Chondrocyte (in vitro differentiated cells): Measurements from ENCODE around the gene SAG. TPM values are rescaled to one million over a fixed set of nuclear protein-coding genes. Genes with fewer than 3 reads are reported as not detected.

Source experiments
- DNase-seq: peaks from one replicate; pipeline ENCODE4 v3.0.0; 2021; ENCODE audit warnings: mixed read lengths, low spot score
- H3K27ac Mint-ChIP-seq: one replicate; pipeline ENCODE4 v1.8.0; 2021; ENCODE audit warnings: mild to moderate bottlenecking, moderate library complexity, mixed read lengths; ENCODE audit not compliant: unreplicated experiment
- H3K27me3 Mint-ChIP-seq: 2 replicates; pipeline ENCODE4 v1.8.0; 2021; ENCODE audit warnings: low read depth, mixed read lengths
- H3K36me3 Mint-ChIP-seq: 2 replicates; pipeline ENCODE4 v1.8.0; 2021; ENCODE audit warnings: low read depth, mixed read lengths
- H3K4me1 Mint-ChIP-seq: 2 replicates; pipeline ENCODE4 v1.8.0; 2021; ENCODE audit warnings: low read depth, mild to moderate bottlenecking, mixed read lengths
- H3K4me3 Mint-ChIP-seq: one replicate; pipeline ENCODE4 v1.8.0; 2021; ENCODE audit warnings: mild to moderate bottlenecking, moderate library complexity, mixed read lengths; ENCODE audit not compliant: unreplicated experiment
- H3K9me3 Mint-ChIP-seq: 2 replicates; pipeline ENCODE4 v1.8.0; 2021; ENCODE audit warnings: low read depth, mixed read lengths
- total RNA-seq: library from RNA; stranded (reverse); gene quantifications from 3 replicates; pipeline ENCODE4 v1.2.1, GENCODE V29; 2021
- TF ChIP-seq, protein P1 (sequence below): fragments of 200-600 bp; sonication (generic); IDR thresholded peaks from 2 replicates; pipeline ENCODE4 v1.5.0; 2021; ENCODE audit warnings: antibody characterized with exemption, mild to moderate bottlenecking, moderate library complexity

SAG gene
- total RNA-seq, 1 donor from 2014 or later: not detected

GRCh38 chr2:233356546-233357308 is 49.1 kb downstream of the SAG start:
- TF ChIP-seq, protein P1, sequence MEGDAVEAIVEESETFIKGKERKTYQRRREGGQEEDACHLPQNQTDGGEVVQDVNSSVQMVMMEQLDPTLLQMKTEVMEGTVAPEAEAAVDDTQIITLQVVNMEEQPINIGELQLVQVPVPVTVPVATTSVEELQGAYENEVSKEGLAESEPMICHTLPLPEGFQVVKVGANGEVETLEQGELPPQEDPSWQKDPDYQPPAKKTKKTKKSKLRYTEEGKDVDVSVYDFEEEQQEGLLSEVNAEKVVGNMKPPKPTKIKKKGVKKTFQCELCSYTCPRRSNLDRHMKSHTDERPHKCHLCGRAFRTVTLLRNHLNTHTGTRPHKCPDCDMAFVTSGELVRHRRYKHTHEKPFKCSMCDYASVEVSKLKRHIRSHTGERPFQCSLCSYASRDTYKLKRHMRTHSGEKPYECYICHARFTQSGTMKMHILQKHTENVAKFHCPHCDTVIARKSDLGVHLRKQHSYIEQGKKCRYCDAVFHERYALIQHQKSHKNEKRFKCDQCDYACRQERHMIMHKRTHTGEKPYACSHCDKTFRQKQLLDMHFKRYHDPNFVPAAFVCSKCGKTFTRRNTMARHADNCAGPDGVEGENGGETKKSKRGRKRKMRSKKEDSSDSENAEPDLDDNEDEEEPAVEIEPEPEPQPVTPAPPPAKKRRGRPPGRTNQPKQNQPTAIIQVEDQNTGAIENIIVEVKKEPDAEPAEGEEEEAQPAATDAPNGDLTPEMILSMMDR: no peak
- Mint-ChIP-seq H3K4me3 (peak overlapping the region; percentile 80), H3K27ac (peak overlapping the region; percentile 13), H3K36me3 (no peaks in the 10 kb centered on the region), H3K9me3 (no peaks in the 10 kb centered on the region), H3K4me1 (peaks cover 73% of the 10 kb centered on the region), H3K27me3 (no peaks in the 10 kb centered on the region)
- no peak for DNase-seq

DNA sequence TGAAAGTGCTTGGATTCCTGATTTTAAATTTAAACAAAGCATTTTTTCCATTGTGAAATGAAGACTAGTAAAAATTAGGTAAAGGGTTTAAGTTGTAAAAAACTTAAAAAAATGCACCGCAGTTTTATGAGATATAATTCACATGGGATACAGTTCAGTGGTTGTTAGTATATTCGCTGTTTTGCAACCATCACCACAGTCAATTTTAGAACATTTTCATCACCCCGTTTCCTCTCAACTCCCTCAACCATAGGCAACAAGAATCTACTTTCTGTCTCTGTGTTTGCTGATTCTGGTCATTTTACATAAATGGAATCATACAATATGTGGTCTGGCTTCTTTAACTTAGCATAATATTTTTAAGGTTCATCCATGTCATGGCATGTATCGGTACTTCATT is 50.7 kb downstream of the SAG start:
- TF ChIP-seq, protein P1: no peak
- Mint-ChIP-seq H3K27me3 (no peaks in the 10 kb centered on the region), H3K36me3 (no peaks in the 10 kb centered on the region), H3K4me3 (no peak overlapping the region), H3K9me3 (no peaks in the 10 kb centered on the region), H3K27ac (no peak overlapping the region), H3K4me1 (peaks cover 63% of the 10 kb centered on the region)
- no peak for DNase-seq

DNA sequence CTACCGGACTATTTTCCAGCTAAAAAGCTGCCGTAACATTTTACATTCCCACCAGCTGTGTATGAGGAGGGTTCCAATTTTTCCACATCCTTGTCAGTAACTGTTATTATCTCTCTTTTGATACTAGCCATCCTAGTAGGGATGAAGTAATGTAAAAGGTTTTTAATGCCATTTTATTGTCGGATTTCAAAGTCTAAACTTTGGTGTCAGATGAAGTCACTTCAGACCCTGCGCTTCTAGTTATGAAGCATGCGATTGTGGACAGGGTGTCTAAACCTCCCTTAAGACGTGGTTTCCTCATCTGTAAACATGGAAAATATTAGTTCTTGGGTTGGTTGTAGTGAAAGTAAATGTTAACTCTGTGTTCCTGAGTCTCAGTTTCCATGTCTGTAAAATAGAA is 51.3 kb downstream of the SAG start:
- DNase-seq: no peak
- H3K9me3 Mint-ChIP-seq: peaks cover 5% of the 10 kb centered on the region
- H3K36me3 Mint-ChIP-seq: peaks cover 3% of the 10 kb centered on the region
- H3K27ac Mint-ChIP-seq: no peak overlapping the region
- no peak overlapping the region for H3K4me3 Mint-ChIP-seq
- TF ChIP-seq, protein P1: no peak
- no peaks in the 10 kb centered on the region for H3K27me3 Mint-ChIP-seq
- H3K4me1 Mint-ChIP-seq: peaks cover 60% of the 10 kb centered on the region

GRCh38 chr2:233359823-233360222 is 52.2 kb downstream of the SAG start:
- Mint-ChIP-seq H3K9me3 (peaks cover 13% of the 10 kb centered on the region), H3K4me1 (peaks cover 58% of the 10 kb centered on the region), H3K36me3 (peaks cover 4% of the 10 kb centered on the region), H3K27ac (no peak overlapping the region), H3K27me3 (no peaks in the 10 kb centered on the region), H3K4me3 (no peak overlapping the region)
- TF ChIP-seq, protein P1: no peak
- DNase-seq: no peak

- TF ChIP-seq, protein P1: no peak
- Mint-ChIP-seq H3K4me3 (no peak overlapping the region), H3K36me3 (peaks cover 4% of the 10 kb centered on the region), H3K9me3 (peaks cover 13% of the 10 kb centered on the region), H3K27ac (no peak overlapping the region), H3K27me3 (no peaks in the 10 kb centered on the region), H3K4me1 (peaks cover 50% of the 10 kb centered on the region)
- no peak for DNase-seq
These were observed 53.2 kb downstream of the SAG start for GRCh38 chr2:233360771-233361176.
